Astrocyte of the hippocampus (primary cell): ENCODE data around the gene DOP1B.
"Not testable (repeated sequence)": the region's sequence is repeated elsewhere in the genome, so short reads cannot be mapped to it uniquely, and the experiment has no call there.

Source experiments
- DNase-seq: peaks from one replicate; pipeline ENCODE4 v3.0.0; 2011; ENCODE audit warnings: low read depth, low spot score

Gene DOP1B

GRCh38 chr21:36135391-36136102 lies 21.1 kb upstream of the DOP1B start:
- peak; percentile 79 for DNase-seq

DNA sequence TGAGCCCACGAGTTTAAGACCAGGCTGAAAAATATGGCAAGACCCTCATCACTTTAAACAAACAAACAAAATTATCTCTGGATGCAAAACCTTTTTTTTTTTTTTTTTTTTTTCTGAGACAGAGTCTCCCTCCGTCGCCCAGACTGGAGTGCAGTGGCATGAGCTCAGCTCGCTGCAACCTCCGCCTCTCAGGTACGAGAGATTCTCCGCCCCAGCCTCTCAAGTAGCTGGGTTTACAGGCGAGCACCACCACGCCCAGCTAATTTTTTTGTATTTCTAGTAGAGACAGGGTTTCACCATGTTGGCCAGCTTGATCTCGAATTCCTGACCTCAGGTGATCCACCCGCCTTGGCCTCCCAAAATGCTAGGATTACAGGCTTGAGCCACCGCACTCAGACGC lies 16.8 kb upstream of the DOP1B start:
- DNase-seq: not testable (repeated sequence)

- DNase-seq: peak; percentile 88
Measured at GRCh38 chr21:36141513-36141925, 15.1 kb upstream of the DOP1B start.

DNA sequence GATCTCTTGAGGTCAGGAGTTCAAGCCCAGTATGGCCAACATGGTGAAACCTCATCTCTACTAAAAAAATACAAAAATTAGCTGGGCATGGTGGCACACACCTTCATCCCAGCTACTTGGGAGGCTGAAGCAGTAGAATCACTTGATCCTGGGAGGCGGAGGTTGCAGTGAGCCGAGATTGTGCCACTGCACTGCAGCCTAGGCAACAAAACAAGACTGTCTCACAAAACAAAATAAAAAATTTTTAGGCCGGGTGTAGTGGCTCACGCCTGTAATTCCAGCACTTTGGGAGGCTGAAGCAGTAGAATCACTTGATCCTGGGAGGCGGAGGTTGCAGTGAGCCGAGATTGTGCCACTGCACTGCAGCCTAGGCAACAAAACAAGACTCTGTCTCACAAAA lies 12.4 kb upstream of the DOP1B start:
- DNase-seq: not testable (repeated sequence)

GRCh38 chr21:36145259-36145658 lies 11.4 kb upstream of the DOP1B start:
- no peak for DNase-seq

GRCh38 chr21:36147911-36148310 lies 8.7 kb upstream of the DOP1B start:
- DNase-seq: no peak

- no peak for DNase-seq
Measured at GRCh38 chr21:36148886-36149285, 7.7 kb upstream of the DOP1B start.

GRCh38 chr21:36149788-36150711 lies 6.6 kb upstream of the DOP1B start:
- peak; percentile 85 for DNase-seq

GRCh38 chr21:36155603-36156338 lies 853 bp upstream of the DOP1B start:
- DNase-seq: peak; percentile 10

GRCh38 chr21:36156339-36156814 lies 247 bp upstream of the DOP1B start:
- DNase-seq: peak; percentile 100

DNA sequence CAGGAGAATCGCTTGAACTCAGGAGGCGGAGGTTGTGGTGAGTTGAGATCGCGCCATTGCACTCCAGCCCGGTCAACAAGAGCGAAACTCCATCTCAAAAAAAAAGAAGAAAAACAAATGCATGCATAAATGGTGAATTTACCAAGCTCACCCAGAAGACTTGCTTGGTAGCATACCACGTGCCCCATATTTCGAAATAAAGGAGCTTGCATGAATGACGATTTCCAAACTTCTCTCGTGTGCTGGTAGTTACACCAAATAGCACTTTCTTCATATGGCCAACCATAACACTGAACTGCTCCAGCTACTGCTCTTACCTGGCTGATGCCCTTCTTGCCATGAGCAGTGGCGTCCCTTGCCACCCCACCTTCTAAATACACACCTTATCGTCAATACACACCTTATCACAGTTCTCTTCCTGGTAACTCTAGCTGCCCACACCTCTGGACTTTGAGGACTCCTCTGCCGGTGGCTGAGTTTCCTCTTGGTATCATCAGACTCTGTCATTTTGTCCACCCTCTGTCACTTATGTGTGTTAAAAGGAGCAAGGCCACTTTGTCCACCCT lies 2.8 kb downstream of the DOP1B start:
- no peak for DNase-seq

DNA sequence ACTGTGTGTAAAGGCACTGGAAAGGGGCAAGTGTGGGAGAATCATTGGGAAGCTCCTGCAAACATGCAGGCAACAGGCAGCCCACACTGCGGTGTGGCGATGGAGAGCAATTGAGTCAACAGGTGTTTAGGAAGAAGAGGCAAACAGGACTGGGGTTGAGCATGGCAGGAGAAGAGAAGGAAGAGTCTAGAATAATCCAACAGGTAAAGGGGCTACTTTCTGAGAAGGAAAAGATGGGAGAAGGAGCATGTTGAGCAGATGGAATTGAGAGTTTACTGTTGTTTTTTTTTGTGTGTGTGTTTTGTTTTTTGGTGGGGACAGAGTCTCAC lies 4.2 kb downstream of the DOP1B start:
- DNase-seq: no peak

- DNase-seq: no peak
Measured at GRCh38 chr21:36162631-36163030, 6.0 kb downstream of the DOP1B start.

DNA sequence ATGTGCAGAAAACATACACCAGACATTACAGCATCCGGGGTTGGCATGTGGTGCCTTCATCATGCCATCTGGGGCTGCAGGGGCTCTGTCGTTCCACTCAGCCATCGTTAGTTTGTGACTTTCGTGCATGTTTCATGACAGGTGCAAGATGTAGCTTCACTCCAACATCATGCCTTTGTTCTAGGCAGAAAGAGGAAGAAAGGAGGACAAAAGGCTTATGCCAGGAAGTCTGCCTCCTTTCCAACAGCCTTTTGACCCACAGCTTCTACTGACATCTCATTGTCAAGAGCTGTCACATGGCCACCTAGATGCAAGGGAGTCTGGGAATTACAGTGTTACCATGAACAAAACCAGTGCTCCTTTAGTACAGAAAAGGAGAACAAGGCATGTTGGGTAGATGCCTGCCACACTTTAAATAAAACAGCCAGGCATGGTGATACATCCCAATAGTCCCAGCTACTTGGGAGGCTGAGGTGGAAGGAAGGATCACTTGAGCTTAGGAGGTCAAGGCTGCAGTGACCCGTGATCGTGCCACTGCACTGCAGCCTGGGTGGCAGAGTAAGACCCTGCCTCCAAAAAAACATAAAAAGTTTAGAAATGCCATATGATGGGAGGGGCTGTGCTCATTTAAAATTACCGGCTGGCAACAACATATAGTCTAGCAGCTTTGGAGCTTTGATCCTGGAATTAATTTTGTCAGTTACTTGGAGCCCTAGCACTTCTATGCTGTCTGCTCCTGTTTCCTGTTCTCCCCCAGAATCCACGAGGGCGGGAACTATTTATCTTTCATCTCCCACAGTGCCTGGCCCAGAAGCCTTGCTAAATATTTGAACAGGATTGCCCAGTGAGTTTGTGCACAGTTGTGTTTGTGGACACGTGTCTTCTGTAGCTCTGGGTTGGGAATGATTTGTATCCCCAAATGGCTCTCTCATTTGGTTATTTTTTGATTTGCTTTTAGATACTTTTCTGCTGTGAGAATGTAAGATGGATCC lies 7.4 kb downstream of the DOP1B start:
- DNase-seq: no peak

- no peak for DNase-seq
Measured at GRCh38 chr21:36165356-36165755, 8.7 kb downstream of the DOP1B start.

DNA sequence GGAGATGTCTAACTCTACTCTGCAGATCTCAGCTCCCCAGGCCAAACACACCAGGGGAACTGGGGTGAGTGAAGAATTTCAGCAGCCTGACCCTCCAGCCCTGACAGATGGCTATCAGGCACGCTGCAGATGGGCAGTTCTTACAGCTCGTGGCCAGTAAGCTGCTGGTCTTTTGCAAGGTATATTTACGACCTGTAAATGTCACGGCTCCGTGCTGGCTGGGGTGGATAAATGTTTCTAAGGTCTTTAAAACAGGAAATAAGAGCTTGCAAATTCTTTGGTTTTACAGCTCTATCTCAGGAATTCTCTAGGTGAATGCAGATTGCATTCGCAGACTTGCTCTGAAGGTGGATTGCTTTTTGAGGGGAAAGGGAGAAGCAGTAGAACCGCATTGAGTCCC lies 10.1 kb downstream of the DOP1B start:
- DNase-seq: no peak

DNA sequence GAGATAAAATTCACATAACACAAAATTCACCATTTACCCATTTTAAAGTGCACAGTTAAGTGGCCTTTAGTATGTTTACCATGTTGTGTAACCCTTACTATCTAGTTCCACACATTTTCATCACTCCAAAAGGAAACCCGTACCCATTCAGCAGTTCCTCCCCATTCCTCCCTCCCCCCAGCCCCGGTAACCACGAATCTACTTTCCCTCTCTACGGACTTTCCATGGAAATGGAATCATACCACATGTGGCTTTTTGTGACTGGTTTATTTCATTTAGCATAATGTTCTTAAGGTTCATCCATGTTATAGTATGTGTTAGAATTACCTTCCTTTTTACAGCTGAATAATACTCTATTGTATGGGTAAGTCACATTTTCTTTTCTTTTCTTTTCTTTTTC lies 10.9 kb downstream of the DOP1B start:
- no peak for DNase-seq

DNA sequence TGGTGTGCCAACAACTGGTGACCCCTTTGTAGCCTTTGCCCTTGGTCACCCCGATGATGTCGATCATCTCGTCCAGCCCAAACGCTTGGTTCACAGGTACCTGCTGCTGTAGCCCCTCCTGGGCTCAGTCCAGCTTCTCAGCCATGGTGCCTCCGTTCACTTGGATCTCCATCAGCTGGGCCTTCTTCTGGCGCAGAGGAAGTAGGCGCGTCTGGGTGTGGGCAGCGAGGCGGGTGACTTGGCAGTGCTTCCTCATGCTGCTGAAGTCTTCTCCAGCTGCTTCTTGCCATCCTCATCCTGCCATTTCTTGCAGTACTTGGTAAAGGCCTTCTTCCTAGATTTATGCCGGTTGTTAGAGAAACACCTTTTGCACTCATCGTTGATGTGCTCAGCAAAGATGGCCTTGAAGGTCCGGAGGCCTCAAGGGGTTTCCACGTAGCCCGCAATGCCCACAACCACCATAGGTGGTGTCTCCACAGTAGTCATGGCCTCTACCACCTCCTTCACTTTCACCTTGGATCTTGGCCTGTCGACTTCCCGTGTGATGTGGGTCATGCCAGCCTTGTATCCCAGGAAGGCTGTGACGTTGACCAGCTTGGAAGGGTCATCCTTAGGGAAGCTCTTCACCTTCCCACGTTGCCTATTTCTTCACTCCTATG lies 13.0 kb downstream of the DOP1B start:
- DNase-seq: no peak

DNA sequence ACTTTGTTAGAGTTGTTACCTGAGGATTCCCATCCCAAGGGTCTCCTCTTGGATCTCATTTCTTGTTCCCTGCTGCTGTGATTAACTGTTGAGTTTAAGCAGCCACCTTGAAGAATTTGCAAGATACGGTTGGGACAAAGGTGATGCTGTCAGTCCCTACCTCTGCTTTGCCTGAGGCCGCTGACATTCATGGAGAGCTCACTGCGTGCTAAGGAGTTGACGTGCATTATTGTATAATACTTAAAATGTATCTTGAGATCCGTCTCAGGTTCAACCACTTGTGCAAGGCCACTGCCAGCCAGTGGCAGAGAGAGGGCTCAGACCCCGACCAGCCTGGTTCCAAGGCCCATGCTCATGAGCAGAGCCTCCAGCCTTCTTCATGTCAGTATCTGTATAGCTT lies 14.2 kb downstream of the DOP1B start:
- no peak for DNase-seq

DNA sequence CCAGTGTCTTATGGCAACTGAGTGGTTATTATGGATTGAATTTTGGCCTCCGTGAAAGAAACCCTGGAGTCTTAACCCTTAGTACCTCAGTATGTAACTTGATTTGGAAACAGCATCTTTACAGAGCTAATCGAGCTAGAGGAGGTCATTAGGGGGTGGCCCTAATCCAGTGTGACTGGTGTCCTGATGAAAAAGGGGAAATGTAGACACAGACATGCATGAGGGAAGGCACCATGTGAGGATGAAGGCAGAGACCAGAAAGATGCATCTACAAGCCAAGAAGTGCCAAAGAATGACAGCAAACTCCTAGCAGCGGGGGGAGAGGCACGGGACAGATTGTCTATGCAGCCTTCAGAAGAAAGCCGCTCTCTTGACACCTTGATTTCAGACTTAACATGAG lies 14.7 kb downstream of the DOP1B start:
- DNase-seq: no peak
